Medulla oblongata (tissue), 1 donor: ENCODE results near the gene SLC4A5.
"Not testable (repeated sequence)": the region's sequence is repeated elsewhere in the genome, so short reads cannot be mapped to it uniquely, and the experiment has no call there.

Experiments
- DNase-seq: peaks from one replicate; pipeline ENCODE4 v3.0.0-alpha.2; 2015; ENCODE audit errors: extremely low spot score

The SLC4A5 gene

DNA sequence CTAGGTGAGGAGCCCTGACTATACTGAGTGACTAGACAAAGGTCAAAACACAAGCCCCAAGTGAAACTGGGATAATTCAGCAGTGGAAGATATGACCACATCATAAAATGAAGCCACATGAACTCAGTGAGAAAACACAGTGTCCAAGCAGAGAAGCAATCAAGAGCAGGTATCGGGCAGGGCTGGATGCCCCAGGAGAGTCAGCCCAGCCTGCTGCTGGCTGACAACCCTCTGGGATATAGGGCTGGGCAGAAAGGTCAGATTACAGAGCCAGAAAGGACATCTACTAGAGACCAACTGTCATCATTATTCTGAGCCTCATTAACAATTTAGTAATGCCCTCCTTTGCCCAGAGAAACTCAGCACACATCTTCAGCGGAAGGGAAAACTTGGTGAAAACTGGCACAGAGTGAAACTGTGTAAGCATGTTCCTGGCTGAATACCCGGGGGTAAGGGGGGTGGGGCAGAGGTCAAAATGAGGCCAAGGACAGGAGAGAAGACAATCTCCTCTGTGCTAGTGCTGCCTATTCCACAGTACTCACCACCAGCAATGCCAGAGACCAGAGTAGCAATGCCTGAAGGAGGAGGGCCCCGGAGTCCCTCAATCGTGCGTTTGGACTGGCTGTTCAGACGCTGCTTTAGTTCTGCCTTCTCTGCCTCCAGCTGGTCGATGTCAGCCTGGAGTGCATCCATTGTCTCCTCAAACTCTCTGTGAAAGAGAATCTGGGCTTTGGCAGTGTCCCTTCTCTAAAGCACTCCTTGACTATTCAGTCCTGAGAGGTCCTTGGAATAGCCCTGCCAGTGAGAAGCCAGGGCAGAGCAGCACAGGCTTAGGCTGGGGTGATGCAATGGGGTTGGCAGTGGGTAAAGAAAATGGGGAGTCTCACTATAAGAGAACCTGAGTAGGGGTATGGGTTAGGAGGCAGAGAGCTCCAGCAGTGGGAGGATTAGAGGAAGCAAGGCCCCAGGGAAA, 21.6 kb upstream of the SLC4A5 start:
- DNase-seq: peak; percentile 70

GRCh38 chr2:74361327-74361726, 18.1 kb upstream of the SLC4A5 start:
- DNase-seq: no peak

- no peak for DNase-seq
Measured at GRCh38 chr2:74357627-74358026, 14.4 kb upstream of the SLC4A5 start.

DNA sequence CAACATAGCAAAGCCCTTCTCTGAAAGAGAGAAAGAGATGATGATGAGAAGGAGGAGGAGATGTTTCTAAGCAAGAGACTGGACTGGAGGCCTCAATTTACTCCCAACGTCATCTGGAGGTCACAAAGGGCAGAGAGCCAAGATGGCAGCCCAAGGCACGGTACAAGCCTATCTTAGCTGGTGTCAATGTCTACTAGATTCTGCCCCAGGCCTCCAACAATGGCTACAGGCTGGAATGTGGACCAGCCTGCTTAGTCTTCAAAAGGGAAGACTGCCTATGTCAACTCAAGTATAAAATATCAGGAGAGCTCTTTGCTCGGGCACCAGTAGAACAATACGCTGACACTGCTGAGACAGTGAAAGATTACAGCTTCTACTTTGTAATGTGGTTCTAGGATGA, 6.7 kb upstream of the SLC4A5 start:
- no peak for DNase-seq

DNA sequence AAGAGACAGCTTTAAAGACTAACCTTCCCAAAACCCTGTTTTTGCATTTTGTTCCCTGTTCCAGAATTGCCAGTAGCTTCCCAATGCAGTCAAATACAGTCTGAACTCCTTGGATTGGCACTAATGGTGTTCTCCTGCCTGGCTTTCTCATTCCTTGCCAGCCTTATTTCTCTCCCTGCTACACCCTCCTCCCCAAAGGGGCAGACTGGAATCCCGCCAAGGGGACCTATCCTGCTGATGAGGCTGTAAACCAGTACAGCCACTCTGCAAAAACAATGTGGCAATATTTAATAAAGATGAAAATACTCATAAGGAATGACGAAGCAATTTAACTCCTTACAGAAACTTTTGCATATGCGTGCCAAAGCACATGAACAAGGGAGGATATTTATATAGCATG, 4.5 kb upstream of the SLC4A5 start:
- DNase-seq: no peak

GRCh38 chr2:74347303-74347702, 4.1 kb upstream of the SLC4A5 start:
- no peak for DNase-seq

GRCh38 chr2:74345272-74345943, 2.2 kb upstream of the SLC4A5 start:
- DNase-seq: no peak

- not testable (repeated sequence) for DNase-seq
Measured at GRCh38 chr2:74336227-74336626, 7.0 kb downstream of the SLC4A5 start.

- peak; percentile 88 for DNase-seq
Measured at GRCh38 chr2:74334931-74335333, 8.3 kb downstream of the SLC4A5 start.

- DNase-seq: no peak
Measured at GRCh38 chr2:74333896-74334586, 9.2 kb downstream of the SLC4A5 start.

DNA sequence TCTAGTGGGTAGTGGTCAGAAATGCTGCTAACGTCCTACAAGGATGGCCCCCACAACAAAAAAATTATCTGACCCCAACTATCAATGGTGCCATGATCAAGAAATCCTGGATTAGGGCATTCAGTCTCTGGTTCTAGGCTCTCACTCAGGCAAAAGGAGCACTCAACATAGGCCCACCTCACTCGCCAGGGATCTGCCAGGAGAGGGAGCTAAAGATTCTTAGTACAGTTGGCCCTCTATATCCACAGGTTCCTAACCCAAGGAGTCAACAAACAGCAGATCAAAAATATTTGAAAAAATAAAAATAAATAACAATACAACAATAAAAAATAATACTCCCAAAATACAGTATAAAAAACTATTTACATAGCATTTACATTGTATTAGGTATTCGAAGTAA, 10.0 kb downstream of the SLC4A5 start:
- peak; percentile 36 for DNase-seq

GRCh38 chr2:74332550-74333174, 10.6 kb downstream of the SLC4A5 start:
- no peak for DNase-seq

GRCh38 chr2:74328573-74328972, 14.6 kb downstream of the SLC4A5 start:
- no peak for DNase-seq

- DNase-seq: no peak
Measured at GRCh38 chr2:74328074-74328473, 15.1 kb downstream of the SLC4A5 start.

DNA sequence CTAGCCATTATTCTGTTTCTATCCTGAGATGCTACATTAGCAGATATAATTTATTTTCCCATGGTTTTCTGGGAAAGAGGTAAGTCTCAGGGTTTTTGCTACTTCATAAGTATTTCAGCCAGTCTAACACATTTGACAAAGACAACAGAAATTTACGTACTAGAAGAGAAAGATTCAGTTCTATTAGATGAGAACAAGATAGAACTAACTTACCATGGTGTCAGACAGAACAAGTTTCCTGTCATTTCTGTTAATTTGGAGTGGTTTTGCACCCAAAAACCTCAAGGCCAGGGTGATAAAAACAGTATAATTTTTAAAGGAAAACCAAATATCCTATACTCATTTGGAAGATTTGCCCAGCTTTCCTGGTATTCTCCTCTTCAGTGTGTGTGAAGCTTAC, 15.6 kb downstream of the SLC4A5 start:
- no peak for DNase-seq

DNA sequence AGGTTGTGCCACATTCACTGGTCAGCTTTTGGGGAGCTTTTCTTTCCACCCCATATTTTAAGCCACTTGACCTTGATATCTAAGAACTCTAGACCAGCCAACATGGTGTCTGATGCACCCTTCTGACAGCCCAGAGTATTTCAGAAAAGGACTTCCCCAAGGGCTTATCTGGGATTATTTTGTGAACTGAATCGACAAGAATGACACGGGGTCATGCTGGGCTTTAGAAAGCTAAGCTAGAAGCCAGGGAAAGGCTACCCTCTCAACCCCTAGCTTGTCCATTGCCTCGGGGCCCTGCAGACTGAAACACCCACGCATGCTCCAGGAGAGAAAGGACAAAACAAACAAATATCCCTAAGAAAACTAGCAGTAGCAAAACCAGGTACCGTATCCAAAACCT, 16.0 kb downstream of the SLC4A5 start:
- no peak for DNase-seq

DNA sequence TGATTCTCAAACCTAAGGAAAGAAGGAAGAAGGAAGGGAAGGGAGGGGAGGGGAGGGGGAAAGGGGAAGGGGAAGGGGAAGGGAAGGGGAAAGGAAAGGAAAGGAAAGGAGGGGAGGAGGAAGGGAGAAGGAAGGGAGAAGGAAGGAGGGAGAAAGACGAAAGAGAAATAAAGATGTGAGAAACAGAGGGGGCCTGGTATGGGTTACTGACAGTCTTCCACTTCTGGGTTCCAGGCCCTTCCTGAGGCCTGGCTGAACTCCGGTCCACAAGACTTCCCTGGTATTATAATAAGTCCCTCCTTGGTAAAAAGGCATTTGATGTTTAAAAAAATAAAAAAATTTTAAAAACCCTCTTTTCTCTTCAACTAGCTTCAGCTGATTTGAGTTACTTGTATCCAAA, 17.4 kb downstream of the SLC4A5 start:
- DNase-seq: no peak

GRCh38 chr2:74321737-74322136, 21.5 kb downstream of the SLC4A5 start:
- no peak for DNase-seq

DNA sequence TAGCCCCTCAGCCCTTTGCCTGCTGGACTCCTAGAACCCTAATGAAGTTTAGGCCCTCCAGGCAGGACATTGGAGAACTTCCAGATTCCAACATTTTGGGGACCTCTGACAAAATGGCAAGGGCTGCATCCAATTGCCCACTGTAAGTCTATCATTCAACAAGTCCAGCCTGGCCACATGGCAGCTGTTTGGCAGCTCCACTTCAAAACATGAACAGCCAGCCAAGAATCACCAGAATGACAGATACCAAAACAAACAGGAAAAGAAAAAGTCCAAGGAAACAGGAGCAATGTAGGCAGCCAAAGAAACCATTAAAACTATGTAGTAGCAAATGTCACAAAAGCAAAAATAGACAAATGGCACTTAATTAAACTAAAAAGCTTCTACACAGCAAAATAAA, 25.5 kb downstream of the SLC4A5 start:
- DNase-seq: peak; percentile 49

- no peak for DNase-seq
Measured at GRCh38 chr2:74316627-74317295, 26.5 kb downstream of the SLC4A5 start.

GRCh38 chr2:74314107-74314506, 29.1 kb downstream of the SLC4A5 start:
- no peak for DNase-seq
